Colonic mucosa (tissue), 4 donors: ENCODE measurements around the gene CD320. TPM values are rescaled to one million over a fixed set of nuclear protein-coding genes. Genes with fewer than 3 reads are reported as not detected.
"Not testable (repeated sequence)": the region's sequence is repeated elsewhere in the genome, so short reads cannot be mapped to it uniquely, and the experiment has no call there.

Experiments used
- DNase-seq: peaks from one replicate; pipeline ENCODE4 v3.0.0-alpha.2; 2020
- H3K27ac ChIP-seq: fragments of 200-600 bp; one replicate; pipeline ENCODE4 v1.8.0; 2021
- H3K27me3 ChIP-seq: fragments of 200-600 bp; one replicate; pipeline ENCODE4 v1.8.0; 2021
- H3K36me3 ChIP-seq: fragments of 200-600 bp; one replicate; pipeline ENCODE4 v1.8.0; 2021
- H3K4me1 ChIP-seq: fragments of 200-600 bp; one replicate; pipeline ENCODE4 v1.8.0; 2021; ENCODE audit warnings: mild to moderate bottlenecking
- H3K4me3 ChIP-seq: fragments of 200-600 bp; one replicate; pipeline ENCODE4 v1.8.0; 2021
- H3K9ac ChIP-seq, 2 donors: one replicate each; pipeline ENCODE4 v1.7.0; 2013; ENCODE audit warnings: control low read depth in 2 of 2, low read depth in 2 of 2, low read length in 2 of 2
- H3K9me3 ChIP-seq: fragments of 200-600 bp; one replicate; pipeline ENCODE4 v1.8.0; 2021
- intact Hi-C: fragments of 100-400 bp; cut with DNase I; formaldehyde crosslinking; loops from one replicate; pipeline ENCODE4 v1.14.1; 2022
- total RNA-seq, 2 donors: library from RNA; stranded (reverse); fragmentation: NEBNext Ultra II Directional in 1 of 2; extraction: Animal tissue kit (Norgen Biotek cat#: 25700) in 1 of 2; gene quantifications; one replicate each; pipeline ENCODE4 v1.2.1, GENCODE V29; 2021
- TF ChIP-seq, protein P1 (sequence below): fragments of 200-600 bp; IDR thresholded peaks from one replicate; pipeline ENCODE4 v1.8.0; 2022; ENCODE audit warnings: antibody characterized with exemption, mild to moderate bottlenecking
- donor health status: healthy.
- donor health status: DM: no; HTN: no; CAD: no.
- donor health status: DM: no; HTN: no; CAD: no.

The CD320 gene
- total RNA-seq, 2 donors from 2014 or later = 34.1 to 154 TPM

DNA sequence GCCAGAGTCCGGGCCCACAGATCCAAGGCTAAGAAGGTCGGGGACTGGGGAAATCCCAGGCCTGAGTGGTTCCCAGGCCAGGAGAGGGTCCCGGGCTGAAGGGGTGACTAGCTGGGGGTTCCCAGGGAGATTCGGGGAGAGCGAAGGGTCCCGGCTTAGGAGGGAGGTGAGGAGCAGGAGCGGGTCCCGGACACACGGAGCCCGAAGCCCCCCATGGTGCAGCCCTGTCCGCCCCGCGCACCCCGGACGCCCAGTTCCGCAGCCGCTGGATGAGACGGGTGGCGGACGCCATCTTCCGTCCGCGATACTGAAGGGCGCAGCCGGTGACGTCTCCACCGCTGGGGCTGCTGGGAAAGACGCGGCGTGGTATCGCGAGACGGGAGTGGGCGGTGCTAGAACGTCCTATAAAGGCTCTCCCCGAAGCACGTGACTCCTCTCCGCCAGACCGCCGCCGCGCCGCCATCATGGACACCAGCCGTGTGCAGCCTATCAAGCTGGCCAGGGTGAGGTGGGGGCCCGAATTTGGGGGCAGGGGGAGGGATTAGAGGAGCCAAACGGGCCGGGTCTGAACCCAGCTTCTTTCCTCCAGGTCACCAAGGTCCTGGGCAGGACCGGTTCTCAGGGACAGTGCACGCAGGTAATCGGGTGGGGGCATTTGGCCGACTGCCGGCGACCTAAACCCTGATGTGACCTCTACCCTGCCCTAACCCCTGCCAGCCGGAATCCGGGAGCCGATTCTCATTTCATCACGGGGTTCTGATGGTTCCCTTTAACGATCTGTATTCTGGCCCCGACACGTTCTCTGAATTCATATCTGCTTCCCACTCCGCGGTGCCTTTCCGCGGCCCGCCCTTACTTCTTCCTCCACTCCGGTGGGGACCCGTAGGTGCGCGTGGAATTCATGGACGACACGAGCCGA is 13.2 kb upstream of the CD320 start, which contains the start of the genes NDUFA7 and RPS28:
NDUFA7 (minus strand) TSS at position 309 of the 919 bp plus-strand sequence; CDS start at position 292, 17 bp downstream.
RPS28 (plus strand) TSS at position 430 of the 919 bp plus-strand sequence; CDS start at position 465, 35 bp downstream.
- no peaks in the 10 kb centered on the region for H3K9me3 ChIP-seq
- no peaks in the 10 kb centered on the region for H3K36me3 ChIP-seq
- peak; percentile 98 for DNase-seq
- H3K4me1 ChIP-seq = no peaks in the 10 kb centered on the region
- peak within 1 kb of the TSS; percentile 88 for H3K27ac ChIP-seq
- H3K4me3 ChIP-seq = peak within 1 kb of the TSS; percentile 97
- TF ChIP-seq, protein P1, sequence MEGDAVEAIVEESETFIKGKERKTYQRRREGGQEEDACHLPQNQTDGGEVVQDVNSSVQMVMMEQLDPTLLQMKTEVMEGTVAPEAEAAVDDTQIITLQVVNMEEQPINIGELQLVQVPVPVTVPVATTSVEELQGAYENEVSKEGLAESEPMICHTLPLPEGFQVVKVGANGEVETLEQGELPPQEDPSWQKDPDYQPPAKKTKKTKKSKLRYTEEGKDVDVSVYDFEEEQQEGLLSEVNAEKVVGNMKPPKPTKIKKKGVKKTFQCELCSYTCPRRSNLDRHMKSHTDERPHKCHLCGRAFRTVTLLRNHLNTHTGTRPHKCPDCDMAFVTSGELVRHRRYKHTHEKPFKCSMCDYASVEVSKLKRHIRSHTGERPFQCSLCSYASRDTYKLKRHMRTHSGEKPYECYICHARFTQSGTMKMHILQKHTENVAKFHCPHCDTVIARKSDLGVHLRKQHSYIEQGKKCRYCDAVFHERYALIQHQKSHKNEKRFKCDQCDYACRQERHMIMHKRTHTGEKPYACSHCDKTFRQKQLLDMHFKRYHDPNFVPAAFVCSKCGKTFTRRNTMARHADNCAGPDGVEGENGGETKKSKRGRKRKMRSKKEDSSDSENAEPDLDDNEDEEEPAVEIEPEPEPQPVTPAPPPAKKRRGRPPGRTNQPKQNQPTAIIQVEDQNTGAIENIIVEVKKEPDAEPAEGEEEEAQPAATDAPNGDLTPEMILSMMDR = no peak
- no peaks in the 10 kb centered on the region for H3K27me3 ChIP-seq
- peak within 1 kb of the TSS; percentile 90 to 94 for H3K9ac ChIP-seq
- intact Hi-C loops = loop anchor here (5.0 kb wide), 1 partner anchor 49 kb away; no protein-coding TSS in a partner anchor

DNA sequence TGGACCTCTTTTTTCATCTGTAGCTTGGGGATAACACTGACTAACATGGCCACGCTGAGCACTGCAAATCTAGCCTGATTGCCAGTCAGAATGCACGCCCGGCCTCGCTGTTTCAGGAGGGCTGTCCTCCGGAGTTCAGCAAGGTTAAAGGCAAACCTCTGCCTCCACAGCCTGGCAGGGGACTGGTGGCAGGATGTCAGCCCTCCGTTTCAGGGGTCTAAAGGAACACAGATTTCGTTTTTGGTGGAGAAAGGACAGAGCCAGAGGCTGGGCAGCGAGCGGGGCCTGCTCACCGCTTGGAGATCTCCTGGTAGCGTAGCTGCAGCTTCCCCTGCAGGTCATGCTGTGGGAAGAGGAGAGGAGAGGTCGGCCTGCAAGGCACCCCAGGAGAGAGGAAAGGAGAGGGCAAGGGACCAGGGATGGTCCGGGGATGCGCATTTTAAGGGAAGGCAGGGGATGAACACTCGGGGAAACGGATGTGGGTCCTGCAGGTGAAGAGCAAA is 12.5 kb upstream of the CD320 start:
- H3K27me3 ChIP-seq = no peaks in the 10 kb centered on the region
- intact Hi-C loops = loop anchor here (5.0 kb wide), 1 partner anchor 48 kb away; no protein-coding TSS in a partner anchor
- no peaks in the 10 kb centered on the region for H3K9me3 ChIP-seq
- peak overlapping the region; percentile 88 for H3K27ac ChIP-seq
- no peaks in the 10 kb centered on the region for H3K36me3 ChIP-seq
- peak overlapping the region; percentile 90 to 94 for H3K9ac ChIP-seq
- H3K4me1 ChIP-seq = no peaks in the 10 kb centered on the region
- peak overlapping the region; percentile 97 for H3K4me3 ChIP-seq
- TF ChIP-seq, protein P1 = no peak
- DNase-seq = no peak

DNA sequence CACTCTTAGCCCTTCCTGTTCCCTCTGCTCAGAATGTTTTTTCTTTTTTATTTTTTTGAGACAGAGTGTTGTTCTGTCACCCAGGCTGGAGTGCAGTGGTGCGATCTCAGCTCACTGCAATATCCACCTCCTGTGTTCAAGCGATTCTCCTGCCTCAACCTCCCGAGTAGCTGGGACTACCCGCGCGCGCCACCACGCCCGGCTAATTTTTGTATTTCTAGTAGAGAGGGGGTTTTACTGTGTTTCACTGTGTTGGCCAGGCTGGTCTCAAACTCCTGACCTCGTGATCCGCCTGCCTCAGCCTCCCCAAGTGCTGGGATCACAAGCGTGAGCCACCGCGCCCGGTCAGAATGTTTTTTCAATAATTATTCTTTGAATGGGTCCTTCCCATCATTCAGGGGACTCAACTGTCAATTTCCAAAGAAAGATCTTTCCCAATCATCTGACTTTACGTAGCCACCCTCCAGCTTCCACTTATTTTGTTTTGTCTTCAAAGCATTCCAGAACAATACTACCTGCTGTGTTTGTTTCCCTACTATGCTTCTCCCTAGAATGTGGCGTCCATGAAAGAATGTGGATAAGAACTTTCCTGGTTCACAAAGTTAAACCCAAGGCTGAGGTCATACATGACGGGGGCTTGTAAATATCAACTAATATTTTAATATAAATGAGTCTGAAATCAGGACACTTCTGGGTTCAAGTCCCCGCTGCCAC is 11.8 kb upstream of the CD320 start:
- TF ChIP-seq, protein P1 = no peak
- Histone ChIP-seq H3K27me3 (no peaks in the 10 kb centered on the region), H3K36me3 (no peaks in the 10 kb centered on the region), H3K9me3 (no peaks in the 10 kb centered on the region), H3K4me3 (peak overlapping the region; percentile 97), H3K27ac (no peak overlapping the region), H3K4me1 (no peaks in the 10 kb centered on the region), H3K9ac (peak overlapping the region; percentile 90 to 94)
- no peak for DNase-seq
- intact Hi-C loops = loop anchor here (5.0 kb wide), 1 partner anchor 48 kb away; no protein-coding TSS in a partner anchor

DNA sequence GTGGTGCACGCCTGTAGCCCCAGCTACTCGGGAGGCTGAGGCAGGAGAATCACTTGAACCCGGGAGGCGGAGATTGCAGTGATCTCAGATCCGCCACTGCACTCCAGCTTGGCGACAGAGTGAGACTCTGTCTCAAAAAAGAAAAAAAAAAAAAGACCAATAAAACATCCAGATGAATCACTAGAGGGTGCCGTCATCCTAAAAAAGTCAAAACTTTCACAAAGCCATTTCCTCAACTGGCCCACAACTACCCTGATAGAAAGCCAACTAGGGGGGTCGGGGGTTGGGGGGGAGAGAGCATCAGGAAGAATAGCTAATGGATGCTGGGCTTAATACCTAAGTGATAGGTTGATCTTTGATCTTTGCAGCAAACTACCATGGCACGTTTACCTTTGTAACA is 10.7 kb upstream of the CD320 start:
- H3K9ac ChIP-seq, DNase-seq, H3K4me1 ChIP-seq, intact Hi-C loops, H3K4me3 ChIP-seq, H3K9me3 ChIP-seq, H3K36me3 ChIP-seq, H3K27me3 ChIP-seq, H3K27ac ChIP-seq: not testable (repeated sequence)

DNA sequence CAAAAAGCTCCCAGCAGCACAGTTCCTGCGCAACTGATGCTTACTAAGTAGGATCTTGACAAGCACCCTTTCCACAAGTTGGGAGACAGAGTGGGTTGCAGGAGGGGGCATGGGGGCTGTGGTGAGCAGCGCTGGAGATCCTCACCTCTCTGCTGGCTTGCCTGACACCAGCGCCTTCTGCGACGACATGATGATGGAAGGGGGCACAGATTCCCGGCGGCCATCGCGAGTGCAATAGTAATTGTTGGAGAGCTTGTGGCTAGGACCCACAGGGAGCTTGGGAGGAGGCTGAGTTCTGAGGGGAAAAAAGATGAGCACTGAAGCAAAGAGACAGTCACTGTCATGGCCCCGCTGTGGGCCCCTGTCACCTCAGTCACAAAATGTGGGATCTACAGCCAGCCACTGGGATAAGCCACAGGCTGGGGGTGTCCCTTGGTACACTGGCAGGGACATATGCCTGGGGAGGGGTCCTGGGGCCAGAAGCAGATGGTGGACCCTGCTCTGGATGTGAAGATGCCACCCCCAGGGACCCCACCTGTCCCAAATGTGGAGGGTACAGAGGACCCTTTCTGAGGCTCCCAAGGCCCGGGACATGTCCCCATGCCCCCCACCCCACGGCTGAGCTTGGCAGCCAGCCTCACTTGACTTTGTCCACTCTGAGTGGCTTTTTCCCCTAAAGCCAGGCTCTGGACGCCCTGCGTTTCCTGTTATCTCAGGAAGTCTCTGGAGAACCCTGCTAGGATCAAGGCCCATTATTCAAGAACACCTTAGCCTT is 8.4 kb upstream of the CD320 start:
- Histone ChIP-seq H3K27ac (no peak overlapping the region), H3K9me3 (no peaks in the 10 kb centered on the region), H3K9ac (no peak overlapping the region), H3K27me3 (no peaks in the 10 kb centered on the region), H3K4me3 (no peak overlapping the region), H3K4me1 (no peaks in the 10 kb centered on the region), H3K36me3 (peaks cover 7% of the 10 kb centered on the region)
- no peak for DNase-seq
- TF ChIP-seq, protein P1 = no peak
- intact Hi-C loops = no loop called here

DNA sequence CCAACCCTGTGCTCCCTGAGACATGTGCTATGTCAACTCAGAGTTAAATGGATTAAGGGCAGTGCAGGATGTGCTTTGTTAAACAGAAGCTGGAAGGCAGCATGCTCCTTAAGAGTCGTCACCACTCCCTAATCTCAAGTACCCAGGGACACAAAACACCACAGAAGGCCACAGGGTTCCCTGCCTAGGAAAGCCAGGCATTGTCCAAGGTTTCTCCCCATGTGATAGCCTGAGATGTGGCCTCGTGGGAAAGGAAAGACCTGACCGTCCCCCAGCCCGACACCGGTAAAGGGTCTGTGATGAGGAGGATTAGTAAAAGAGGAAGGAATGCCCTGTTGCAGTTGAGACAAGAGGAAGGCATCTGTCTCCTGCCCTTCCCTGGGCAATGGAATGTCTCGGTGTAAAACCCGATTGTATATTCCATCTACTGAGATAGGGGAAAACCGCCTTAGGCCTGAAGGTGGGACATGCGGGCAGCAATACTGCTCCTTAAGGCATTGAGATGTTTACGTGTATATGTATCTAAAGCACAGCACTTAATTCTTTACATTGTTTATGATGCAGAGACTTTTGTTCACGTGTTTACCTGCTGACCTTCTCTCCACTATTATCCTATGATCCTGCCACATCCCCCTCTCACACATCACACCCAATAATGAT is 7.0 kb upstream of the CD320 start:
- H3K36me3 ChIP-seq, H3K9me3 ChIP-seq, H3K4me3 ChIP-seq, DNase-seq, H3K9ac ChIP-seq, intact Hi-C loops, H3K27me3 ChIP-seq, H3K4me1 ChIP-seq, H3K27ac ChIP-seq: not testable (repeated sequence)
